VCaP (cell line): ENCODE data around the gene LPP.

Experiments
- H3K27ac ChIP-seq: fragments of 450-650 bp; 2 replicates; pipeline ENCODE4 v1.5.1; 2017
- CTCF ChIP-seq: fragments of 450-650 bp; conservative IDR thresholded peaks from 2 replicates; pipeline ENCODE4 v1.5.1; 2017; ENCODE audit warnings: mild to moderate bottlenecking, moderate library complexity

LPP gene

GRCh38 chr3:188135271-188135670 lies 18.7 kb upstream of the LPP start:
- no peak for TF ChIP-seq CTCF
- H3K27ac ChIP-seq: no peak overlapping the region

- no peak overlapping the region for H3K27ac ChIP-seq
- no peak for TF ChIP-seq CTCF
Measured at GRCh38 chr3:188137051-188137450, 16.9 kb upstream of the LPP start.

DNA sequence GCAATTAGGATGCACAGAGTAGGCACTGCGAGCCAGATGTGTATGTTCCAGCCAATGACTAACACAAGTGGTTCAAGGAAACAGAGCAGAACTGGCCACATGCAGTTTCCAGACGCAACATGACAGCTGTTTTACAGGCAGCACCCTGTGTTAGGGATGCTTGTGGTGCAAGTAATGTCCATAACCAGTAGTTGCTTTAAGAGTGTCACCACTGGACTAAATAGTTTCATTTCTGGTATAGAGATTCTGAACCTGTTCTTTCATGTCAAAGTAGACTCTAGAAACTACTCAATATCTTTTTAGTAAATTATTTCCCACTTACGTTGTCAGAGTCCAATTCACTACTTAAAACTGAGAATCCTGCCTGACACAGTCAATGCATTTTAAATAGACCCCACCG lies 14.5 kb upstream of the LPP start:
- TF ChIP-seq CTCF: no peak
- H3K27ac ChIP-seq: no peak overlapping the region

- no peak overlapping the region for H3K27ac ChIP-seq
- TF ChIP-seq CTCF: no peak
Measured at GRCh38 chr3:188146219-188146618, 7.7 kb upstream of the LPP start.

DNA sequence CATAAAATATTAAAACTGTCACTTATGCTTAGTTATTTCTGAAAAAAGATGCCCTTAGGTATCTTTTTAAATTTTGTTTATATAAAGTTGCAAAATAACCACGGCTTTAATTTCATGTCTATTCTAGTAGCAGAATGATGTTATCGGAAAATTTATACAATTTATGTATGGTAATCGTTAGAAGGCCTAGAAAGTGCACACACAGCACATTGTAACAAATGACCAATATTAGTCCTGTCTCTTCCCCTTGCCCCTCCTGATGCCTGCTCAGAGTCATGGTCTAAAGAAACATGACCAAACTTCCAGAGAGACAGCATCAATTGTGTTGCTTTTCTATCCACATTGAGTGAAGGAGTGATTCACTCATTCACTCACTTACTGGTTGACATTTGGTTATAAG lies 6.2 kb upstream of the LPP start:
- no peak for TF ChIP-seq CTCF
- no peak overlapping the region for H3K27ac ChIP-seq

GRCh38 chr3:188148318-188148717 lies 5.6 kb upstream of the LPP start:
- no peak for TF ChIP-seq CTCF
- H3K27ac ChIP-seq: no peak overlapping the region

- no peak overlapping the region for H3K27ac ChIP-seq
- TF ChIP-seq CTCF: no peak
Measured at GRCh38 chr3:188149587-188149986, 4.4 kb upstream of the LPP start.

GRCh38 chr3:188150982-188151381 lies 3.0 kb upstream of the LPP start:
- no peak for TF ChIP-seq CTCF
- H3K27ac ChIP-seq: no peak overlapping the region
